ENCODE data around the gene CCDC170.

Gene CCDC170

DNA sequence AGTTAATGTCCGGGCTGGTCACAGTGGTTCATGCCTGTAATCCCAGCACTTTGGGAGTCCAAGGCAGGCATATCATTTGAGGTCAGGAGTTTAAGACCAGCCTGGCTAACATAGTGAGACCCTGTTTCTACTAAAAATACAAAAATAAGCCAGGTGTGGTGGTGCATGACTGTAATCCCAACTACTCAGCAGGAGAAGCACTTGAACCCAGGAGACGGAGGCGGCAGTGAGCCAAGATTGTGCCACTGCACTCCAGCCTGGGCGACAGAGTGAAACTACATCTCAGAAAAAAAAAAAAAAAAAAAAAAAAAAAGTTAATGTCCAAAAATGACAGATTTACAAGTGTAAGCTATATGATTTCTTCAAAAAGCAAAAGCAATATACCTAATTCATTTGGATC lies 124.9 kb downstream of the CCDC170 start:
- no peak for DNase-seq

DNA sequence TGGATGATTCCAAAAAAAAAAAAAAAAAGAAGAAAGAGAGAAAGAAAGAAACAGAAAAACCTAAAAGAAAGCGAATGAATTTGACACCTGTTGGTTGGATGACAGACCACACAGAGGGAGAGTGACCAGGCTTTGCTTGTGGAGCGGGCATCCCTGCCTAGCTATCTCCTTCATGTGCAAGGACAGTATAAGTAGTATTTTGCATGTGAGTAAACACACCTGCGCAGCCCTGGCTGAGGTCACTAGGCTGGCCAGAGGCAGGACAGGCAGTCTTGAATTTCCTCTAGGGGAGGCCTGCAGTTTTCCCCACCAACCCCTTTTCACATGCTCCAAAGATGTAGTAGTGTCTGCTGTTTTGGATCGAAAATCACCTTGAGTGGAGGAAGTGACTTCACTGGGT lies 126.4 kb downstream of the CCDC170 start:
- DNase-seq: no peak

DNA sequence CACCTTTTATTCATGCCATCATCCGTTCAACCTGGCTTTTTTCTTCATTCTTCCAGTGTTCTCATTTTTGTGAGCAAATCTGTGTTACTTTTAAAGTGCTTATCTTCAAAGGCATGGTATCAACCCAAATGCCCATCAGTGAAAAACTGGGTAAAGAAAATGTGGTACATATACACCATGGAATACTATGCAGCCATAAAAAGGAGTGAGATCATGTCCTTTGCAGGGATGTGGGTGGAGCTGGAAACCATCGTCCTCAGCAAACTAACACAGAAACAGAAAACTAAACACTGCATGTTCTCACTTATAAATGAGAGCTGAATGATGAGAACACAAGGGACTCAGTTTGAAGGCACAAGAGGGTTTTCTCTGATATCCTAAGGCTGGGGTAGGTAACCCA lies 130.3 kb downstream of the CCDC170 start:
- no peak for DNase-seq

DNA sequence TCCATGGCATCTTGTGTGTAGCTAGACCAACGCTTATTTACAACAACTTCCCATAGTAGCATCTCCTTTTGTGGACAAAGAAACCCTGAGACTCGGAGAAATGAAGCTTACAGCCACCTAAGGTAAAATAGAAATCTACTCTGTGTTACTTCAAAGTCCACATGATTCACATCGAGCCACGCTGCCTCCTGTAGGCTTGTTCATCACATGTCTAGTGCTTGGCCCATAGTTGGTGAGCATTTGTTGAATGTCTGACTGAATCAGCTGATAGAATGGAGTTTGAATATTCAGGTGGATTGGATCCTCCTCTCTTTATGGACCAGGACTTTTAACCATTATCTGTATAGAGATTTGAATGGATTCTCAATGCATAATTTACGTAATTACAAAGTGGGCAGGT lies 130.7 kb downstream of the CCDC170 start:
- DNase-seq: no peak

DNA sequence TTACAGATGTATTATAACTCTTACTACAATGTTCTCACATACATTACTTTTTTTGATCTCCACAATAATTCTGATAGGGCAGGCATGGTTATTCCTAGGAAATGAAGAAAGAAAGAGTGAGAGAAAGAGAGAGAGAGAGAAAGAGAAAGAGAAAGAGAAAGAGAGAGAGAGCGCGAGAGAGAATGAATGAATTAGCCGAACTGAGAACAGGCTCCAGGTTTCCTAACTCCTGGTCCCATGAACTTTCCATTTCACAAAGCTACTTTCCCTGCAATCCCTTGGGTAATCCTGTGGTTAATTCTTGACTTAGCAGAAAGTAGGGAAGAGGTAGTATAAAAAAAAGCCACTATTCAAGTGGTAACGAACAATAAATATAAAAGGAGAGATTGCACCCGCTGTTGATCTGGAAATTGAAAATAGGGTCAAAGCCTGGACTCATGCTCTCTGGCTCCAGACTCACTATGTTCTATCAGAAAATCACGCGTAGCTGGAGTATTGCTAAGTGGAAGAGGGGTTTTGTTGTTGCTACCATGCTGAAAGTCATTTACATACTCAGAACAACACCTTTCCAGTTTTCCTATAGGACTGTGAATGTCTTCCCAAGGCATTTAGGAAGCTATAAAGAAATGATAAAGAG lies 131.2 kb downstream of the CCDC170 start:
- no peak for DNase-seq

DNA sequence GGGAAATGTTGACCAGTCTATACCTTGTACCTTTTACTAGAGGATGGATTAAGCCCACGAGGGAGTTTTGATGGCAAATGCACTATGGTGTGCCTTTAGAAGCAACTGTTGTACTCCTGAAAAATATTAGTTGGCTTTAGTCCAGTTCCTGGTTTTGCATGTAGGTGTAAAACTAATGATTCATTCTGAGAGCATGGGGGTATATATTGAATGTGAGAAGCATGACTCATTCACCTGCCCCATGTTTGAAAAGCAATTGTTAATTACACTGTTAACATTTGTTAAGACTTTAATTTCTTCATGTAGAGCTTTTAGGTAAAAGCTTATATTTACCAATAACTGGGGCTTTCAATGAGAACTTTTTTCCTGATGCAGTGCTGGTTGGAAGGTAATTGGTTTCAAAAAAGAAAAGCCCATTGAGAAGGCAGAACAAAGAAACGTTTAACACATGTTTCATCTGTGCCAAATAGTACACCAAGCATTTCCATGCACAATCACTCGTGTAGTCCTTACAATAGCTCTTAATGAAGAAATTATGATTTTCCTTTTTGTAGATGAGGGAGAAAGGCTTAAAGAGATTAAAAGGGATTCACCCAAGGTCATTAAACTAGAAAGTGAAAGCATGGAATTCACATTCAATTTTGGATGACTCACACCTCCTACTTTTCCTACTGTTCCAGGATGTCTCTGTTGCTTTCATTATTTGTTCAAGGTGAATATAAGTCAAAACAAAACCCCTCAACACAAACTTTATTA lies 134.1 kb downstream of the CCDC170 start:
- DNase-seq: no peak

DNA sequence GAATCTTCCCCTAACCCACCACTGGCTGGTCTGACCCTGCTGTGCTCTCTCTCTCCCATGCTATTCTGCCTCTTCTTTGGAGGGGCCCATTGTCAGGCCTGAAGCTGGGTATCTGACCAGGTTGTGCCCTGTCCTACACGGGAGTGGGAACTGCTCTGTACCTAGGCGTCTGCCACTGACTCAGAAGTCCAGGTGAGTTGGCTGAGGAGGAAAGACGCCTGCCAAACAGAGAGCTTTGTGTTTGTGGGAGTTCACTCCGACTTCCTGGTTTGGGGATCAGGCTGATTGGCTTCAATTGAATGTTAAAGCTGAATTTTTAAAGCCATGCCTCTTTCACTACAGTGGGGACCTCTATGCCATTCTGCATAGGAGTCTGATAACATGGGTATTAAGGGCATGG lies 136.0 kb downstream of the CCDC170 start:
- no peak for DNase-seq

DNA sequence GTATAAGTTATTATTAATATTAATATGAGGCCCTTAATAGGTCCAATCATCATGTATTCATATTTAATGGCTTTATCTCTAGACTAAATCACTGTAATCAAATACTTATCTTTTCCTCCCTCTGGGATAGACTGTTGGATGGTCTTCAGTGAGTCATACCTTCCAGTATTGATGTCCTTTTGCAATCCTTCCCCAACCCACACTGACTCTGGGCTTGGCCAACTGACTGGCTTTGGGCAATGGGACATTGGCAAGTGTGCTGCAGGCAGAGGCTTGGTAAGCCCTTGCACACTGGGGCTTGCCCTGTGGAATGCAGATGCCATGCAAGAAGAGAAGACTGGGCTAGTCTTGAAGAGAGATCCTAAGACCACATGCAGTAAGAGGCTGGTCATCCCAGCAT lies 136.6 kb downstream of the CCDC170 start:
- no peak for DNase-seq

DNA sequence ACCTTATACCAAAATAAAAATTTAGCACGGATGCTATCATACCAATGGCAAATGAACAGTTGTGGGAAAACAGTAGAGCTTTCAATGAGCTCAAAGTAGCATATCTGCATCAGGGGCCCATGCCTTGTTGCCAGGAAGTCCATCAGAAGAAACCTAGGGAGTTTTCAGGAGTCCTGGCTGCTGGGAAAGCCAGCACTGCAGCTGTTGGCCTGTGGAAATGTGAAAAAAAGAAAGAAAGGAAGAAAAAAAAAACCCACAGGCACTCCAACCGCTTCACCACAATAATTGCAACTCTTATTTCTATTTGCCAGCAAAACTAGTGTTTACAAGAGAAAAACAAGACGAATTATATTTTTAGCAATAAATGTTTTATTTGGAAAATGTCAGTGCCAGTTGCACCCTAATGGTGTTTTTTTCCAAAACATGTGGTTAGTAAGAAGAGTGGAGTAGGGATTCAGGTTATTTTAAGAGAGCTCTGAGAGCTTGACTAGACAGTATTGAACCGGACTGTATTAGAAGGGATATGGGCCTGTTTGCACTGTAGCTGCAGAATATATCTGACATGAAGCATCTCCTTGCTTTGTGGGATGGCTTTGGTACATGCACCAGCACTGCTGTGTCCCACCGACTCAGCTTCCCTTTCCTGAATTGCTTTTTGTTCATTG lies 137.3 kb downstream of the CCDC170 start:
- no peak for DNase-seq

DNA sequence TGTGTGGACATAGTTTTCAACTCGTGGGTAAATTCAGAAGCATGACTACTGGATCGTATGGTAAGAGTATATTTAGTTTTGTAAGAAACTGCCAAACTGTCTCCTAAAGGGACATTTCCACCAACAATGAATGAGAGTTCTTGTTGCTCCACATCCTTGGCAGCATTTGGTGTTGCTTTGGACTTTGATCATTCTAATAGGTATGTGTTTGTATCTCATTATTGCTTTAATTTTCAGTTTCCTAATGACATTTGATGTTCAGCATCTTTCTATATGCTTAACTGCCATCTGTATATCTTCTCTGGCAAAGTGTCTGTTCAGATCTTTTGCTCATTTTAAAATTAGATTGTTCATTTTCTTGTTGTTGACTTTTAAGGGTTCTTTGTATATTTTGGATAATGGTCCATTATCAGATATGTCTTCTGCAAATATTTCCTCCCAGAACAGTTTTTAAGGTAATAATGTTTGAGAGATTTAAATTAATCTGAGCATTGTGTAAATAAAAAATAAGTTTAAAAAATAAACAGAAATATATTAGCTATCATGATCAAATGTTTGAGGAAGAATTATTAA lies 138.7 kb downstream of the CCDC170 start:
- no peak for DNase-seq

DNA sequence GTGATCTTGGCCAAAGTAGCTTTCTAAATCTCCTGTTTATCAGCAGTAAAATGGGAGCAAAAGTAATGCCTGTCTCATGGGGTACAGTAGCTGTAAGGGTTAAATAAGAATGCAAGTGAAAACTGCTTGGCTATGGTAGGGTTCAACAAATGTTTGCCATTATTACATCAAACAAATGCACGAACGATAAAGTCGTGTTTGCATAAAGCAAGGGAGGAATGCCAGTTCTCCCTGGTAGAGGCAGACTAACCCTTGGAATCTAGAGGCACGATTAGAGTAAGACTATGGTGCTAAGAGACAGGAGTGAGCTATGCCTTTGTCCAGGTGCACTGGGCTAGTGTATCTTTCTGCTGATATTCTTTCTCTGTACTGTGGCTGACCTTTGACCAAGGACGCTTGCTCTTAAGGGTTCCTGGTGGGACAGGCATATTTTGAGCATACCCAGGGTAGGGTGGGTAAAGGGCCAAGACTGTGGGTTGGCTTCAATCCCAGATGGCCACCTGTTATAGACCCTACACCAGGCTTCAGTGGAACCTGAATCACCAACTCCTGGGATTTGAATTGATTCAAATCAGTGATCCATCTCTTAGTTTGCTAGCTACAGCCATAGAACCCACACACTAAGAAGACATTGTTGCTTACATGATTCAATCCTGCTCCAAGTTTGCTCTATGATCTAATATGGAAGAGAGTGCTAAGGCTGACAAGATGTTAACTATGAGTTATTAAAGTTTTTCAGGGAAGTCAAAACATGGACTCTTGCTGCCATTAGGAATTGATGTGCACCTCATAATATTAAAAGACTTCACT lies 139.9 kb downstream of the CCDC170 start:
- DNase-seq: no peak

DNA sequence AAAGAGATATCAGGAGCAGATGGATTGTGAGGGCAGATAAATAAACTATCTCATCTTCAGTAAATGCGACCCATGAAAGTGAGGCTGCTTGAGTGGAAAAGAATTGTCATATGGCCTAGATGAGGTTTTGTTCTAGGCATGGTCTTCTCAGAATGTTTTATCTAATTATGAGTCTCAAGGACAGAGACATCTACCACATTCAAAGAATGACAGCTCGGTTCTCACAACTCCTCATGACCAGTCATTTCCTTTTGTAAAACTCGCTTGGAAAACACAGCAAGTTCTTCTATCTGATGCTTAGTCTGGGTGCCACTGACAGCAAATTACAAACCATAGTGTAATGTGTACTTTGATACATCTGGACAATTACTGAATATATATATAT lies 140.5 kb downstream of the CCDC170 start:
- no peak for DNase-seq

DNA sequence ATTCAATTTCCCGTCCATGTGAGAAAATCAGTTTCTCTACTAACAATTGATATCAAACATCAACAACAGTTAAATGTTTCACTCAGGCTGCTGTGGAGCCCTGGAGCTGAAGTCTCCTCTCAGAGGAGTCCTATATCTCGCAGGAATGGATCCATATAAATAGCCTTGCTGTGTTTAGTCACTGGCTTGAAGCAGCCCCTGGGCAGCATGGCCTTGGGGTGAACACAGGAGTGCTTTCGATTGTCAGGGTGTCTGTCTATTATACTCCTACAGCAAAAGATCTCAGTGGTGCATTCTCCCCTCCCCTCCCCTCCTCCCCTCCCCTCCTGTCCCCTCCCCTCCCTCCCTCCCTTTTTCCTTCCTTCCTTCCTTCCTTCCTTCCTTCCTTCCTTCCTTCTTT lies 141.9 kb downstream of the CCDC170 start:
- no peak for DNase-seq

DNA sequence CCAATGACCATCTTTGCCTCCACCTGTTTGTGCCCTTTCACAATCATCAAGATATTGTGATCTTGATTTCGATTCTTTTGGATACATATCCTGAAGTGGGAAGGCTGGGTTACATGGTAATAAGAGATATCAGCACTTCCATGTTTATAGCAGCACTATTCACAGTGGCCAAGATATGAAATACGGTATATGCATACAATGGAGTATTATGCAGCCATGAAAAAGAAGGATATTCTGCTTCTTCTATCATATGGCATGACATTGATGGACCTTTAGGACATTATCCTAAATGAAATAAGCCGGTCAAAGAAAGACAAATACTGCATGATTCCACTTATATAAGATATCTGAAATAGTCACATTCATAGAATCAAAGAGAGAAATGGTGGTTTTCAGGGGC lies 144.0 kb downstream of the CCDC170 start:
- DNase-seq: no peak

DNA sequence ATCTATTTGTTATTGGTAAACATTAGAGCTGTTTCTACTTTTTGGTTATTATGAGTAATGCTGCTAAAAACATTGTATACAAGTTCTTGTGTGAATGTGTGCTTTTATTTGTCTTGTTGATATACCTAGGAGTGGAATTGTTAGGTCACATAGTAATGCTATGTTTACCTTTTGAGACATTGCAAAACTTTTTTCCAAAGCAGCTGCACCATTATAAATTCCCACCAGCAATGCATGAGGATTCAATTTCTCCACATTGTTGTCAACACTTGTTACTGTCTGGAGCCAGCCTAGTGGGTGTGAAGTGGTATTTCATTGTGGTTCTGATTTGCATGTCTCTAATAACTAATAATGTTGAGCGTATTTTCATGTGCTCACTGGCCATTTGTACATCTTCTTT lies 145.9 kb downstream of the CCDC170 start:
- DNase-seq: no peak

DNA sequence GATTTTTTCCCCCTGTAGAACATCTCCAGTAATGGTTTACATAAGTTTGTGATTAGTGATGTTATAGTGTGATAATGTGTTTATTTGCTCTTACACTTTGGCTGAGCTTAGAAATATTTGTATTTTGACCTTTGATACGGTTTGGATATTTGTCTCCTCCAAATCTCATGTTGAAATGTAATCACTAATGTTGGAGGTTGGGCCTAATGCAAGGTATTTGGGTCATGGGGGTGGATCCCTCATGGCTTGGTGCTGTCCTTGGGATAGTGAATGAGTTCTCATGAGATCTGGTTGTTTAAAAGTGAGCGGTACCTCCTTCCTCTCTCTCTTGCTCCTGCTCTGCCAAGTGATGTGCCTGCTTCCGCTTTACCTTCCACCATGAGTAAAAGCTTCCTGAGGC lies 147.2 kb downstream of the CCDC170 start:
- DNase-seq: no peak

DNA sequence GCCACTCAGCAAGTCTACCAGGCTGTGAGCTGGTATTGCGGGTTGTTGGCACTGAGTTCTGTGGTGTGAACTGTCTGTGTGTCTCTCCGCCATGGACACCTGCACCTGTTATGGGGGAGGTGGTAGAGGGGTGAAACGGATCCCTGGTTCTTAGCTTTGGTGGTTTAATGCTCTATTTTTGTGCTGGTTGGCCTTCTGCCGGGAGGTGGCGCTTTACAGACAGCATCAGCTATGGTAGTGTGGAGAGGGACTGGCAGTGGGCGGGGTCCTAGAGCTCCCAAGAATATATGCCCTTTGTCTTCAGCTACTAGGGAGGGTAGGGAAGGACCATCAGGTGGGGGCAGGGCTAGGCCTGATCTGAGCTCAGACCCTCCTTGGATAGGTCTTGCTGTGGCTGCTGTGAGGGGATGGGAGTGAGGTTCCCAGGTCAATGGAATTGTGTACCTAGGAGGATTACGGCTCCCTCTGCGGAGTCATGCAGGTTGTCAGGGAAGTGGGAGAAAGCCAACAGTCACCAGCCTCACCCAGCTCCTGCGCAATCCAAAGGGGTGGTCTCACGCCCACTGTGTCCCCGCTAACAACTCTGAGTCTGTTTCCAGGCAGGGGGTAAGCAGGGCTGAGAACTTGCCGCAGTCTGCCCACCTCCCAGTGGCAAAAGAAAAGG lies 154.3 kb downstream of the CCDC170 start:
- DNase-seq: no peak

DNA sequence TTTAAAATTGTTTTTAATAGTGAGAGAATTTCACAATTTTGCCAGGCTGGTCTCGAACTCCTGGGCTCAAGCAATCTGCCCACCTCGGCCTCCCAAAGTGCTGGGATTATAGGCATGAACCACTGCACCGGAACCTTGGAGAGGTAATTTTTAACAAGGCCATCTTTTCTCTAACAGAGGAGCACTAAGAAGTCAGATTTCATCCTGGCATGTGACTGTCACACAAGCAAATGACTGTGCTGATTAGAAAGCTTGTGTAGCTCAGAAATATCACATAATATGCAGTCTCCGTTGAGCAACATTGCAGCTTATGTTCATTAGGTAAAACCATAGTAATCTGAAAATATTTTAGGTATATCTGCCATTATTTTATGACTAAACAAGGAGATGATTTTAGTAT lies 156.0 kb downstream of the CCDC170 start:
- DNase-seq: no peak

DNA sequence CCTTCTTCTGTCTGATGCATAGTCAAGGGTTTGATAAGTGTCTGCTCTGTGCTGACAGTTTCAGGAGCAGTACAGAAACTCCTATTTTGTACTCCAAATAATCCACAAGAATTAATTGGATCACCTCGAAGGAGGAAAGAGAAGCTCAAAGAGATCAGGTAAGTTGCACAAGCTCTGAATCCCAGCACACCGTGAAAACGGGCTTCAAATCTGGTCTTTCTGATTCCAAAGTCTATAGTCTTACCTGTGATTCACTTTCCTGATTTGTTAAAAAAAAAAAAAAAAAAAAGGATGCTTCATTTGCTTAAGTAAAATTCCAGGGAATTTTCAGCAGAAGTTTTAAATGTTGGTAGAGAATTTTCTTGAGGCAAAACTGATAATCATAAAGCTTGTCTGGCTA lies 157.8 kb downstream of the CCDC170 start:
- DNase-seq: no peak

DNA sequence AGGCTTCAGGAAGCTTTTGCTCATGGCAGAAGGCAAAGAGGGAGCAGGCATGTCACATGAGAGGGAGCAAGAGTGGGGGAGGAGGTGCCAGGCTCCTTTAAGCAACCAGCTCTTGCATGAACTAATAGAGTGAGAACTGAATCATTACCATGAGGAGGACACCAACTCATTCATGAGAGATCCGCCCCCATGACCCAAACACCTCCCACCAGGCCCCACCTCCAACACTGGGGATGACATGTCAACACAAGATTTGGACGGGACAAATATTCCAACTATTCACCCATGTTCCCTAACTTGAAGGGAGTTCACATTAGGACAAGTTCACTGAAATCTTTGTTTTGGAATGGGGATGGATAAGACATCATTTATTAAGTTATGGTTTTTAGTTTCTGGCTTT lies 158.5 kb downstream of the CCDC170 start:
- DNase-seq: no peak

DNA sequence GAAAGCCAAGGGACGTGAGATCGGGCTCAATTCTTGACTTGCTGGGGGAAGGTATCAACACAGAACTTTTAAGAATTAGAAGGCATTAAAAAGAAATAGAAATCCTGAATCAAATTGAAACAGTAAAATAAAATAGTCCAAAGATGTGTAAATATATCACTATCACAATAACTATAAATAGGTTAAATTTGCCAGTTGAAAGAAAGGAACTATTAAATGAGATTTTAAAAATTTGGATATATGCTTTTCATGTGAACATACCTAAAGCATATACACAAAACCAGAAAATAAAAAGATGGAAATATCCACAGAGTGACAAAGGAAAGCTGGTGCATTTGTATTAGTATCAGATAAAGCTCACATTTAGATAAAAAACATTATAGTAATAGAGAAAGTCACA lies 161.3 kb downstream of the CCDC170 start:
- DNase-seq: no peak

DNA sequence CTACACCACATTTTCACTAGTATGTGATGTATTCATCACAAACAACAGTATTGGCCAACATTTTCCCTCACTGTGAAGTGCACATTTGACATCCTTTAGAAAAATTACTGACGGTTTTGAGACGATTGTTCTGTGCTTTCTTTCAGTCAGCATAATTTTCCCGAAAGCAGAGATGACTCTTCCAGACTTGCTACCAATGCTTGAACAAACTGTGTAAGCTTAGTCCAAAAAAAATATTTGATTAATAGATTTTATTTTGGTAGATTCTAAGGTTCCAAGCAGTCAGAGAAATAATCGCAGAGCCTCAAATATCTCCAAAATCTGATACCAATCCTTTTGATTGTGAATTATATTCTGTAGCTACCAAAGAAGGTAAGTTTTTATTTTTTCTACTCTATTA lies 162.6 kb downstream of the CCDC170 start:
- DNase-seq: no peak

DNA sequence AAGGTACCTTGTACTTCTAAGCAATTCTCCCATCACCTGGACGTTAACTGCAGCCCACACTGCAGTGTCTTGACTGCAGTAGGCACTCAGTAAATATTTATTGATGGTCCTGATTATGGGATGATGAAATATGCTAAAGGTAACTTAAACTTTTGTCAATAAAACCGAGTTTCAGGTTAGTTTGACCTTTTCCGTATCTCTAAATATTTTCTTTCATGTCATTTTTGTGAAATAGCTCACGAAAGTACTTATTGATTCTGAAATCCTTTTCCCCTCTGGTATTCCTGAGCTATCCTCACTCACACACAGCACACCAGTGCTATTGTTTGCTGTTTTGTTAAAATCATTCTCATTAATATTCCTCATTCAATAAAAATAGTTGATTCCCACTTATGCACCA lies 164.3 kb downstream of the CCDC170 start:
- no peak for DNase-seq

Measured in T1000 (cell line).